Keratinocyte (primary cell): ENCODE data around the gene SPDYC.

ENCODE experiments used
- CTCF ChIP-seq, 3 experiments: IDR thresholded peaks in 1 of 3; conservative IDR thresholded peaks in 1 of 3; optimal IDR thresholded peaks in 1 of 3; 2 replicates in 2 of 3; 3 replicates in 1 of 3; pipeline versions ENCODE3 to v1.5.1; 2011; ENCODE audit warnings: low read length in 3 of 3, mild to moderate bottlenecking in 3 of 3, moderate library complexity in 2 of 3, control low read depth in 1 of 3, inconsistent platforms in 1 of 3; ENCODE audit not compliant: insufficient read depth in 2 of 3; ENCODE audit errors: extremely low read depth in 1 of 3
- EZH2 ChIP-seq: IDR thresholded peaks from one replicate; pipeline ENCODE4 v1.6.1; 2012; ENCODE audit warnings: inconsistent platforms, mild to moderate bottlenecking, low read length, moderate library complexity

GRCh38 chr11:65167656-65168055 is 2.4 kb upstream of the SPDYC start:
- TF ChIP-seq CTCF (optimal IDR thresholded peaks at IDR 0.05 in 1 of 3, IDR thresholded peaks at IDR 0.05 in 1 of 3, conservative IDR thresholded peaks at IDR 0.05 in 1 of 3; ENCODE audit: extremely low read depth in 1 of 3, insufficient read depth in 2 of 3, low read length in 3 of 3) (no peak), EZH2 (no peak)
